Fibroblast of pulmonary artery (primary cell): Measurements from ENCODE around the gene ZDHHC22.

ENCODE experiments used
- DNase-seq: peaks from one replicate; pipeline ENCODE4 v3.0.0-alpha.2; 2010; ENCODE audit warnings: low read depth
- H3K4me3 ChIP-seq: replicated peaks from 2 replicates; pipeline ENCODE4 v1.5.1; 2011; ENCODE audit warnings: low read depth, mild to moderate bottlenecking, control low read depth, low read length, moderate library complexity
- TF ChIP-seq, protein P1 (sequence below): IDR thresholded peaks from 2 replicates; pipeline ENCODE4 v1.5.1; 2011; ENCODE audit warnings: mild to moderate bottlenecking, control low read depth, low read length, inconsistent platforms; ENCODE audit errors: missing control alignments

Gene ZDHHC22

DNA sequence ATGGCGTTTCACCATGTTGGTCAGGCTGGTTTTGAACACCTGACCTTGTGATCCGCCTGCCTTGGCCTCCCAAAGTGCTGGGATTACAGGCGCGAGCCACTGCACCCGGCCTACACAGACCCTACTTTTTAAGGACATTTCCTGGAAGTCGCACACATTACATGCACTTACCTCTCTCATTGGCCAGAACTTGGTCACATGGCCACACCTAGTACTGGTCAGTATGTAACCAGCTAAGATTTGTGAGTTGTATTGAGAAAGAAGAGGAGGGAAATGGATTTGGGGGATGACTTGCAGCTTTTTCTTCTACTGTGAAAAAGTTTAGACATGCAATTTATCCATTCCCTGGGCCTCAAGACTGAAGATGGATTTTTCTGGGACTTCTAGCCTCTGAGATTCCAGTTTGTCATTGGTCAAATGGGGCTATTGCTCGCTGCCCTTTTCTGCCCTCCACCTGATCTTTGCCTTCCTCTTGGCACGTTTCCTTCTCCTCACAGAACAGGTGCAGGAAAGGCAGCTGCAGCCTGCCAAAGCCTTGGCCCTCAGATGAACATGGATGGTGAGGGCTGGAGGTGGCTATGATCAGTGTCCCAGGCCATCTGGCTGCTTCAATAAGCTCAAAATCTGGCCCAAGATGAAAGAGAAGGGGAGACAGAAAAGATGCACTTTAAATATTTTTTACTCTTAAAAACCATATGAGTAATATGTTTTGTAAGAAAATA lies 7.1 kb upstream of the ZDHHC22 start:
- peak; percentile 6 for DNase-seq
- no peak overlapping the region for H3K4me3 ChIP-seq
- TF ChIP-seq, protein P1, sequence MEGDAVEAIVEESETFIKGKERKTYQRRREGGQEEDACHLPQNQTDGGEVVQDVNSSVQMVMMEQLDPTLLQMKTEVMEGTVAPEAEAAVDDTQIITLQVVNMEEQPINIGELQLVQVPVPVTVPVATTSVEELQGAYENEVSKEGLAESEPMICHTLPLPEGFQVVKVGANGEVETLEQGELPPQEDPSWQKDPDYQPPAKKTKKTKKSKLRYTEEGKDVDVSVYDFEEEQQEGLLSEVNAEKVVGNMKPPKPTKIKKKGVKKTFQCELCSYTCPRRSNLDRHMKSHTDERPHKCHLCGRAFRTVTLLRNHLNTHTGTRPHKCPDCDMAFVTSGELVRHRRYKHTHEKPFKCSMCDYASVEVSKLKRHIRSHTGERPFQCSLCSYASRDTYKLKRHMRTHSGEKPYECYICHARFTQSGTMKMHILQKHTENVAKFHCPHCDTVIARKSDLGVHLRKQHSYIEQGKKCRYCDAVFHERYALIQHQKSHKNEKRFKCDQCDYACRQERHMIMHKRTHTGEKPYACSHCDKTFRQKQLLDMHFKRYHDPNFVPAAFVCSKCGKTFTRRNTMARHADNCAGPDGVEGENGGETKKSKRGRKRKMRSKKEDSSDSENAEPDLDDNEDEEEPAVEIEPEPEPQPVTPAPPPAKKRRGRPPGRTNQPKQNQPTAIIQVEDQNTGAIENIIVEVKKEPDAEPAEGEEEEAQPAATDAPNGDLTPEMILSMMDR: no peak

- no peak for DNase-seq
- no peak overlapping the region for H3K4me3 ChIP-seq
- TF ChIP-seq, protein P1: no peak
Observed at GRCh38 chr14:77145975-77146740, 4.6 kb upstream of the ZDHHC22 start.

DNA sequence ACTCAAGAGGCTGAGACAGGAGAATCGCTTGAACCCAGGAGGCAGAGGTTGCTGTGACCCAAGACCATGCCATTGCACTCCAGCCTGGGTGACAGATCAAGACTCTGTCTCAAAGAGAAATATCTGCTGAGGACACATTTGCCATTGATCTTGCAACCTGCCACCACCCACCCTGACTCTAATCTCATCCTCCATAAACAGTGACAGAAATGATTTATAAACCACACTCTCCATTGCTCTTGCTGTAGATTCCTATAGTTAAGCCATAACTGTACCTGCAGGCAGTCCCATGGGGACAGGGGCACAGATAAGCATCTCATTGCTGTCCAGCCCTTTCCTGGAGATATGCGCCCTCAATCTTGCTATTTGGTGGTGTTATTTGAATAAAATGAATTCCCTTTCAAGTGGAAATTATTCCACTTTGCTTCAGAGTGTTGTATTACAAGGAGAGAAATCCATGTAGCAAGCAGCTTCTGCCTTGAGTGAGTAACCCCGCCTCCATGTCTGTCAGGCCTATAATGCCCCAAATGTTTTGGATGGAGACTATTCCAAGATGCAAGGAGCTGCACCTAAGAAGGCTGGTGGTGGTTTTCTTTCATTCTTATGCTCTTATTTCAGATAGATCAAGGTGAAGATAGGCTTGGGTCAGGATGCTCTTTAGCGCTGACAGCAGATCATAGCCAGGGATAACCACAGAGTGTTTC lies 3.0 kb upstream of the ZDHHC22 start:
- no peak overlapping the region for H3K4me3 ChIP-seq
- TF ChIP-seq, protein P1: no peak
- no peak for DNase-seq

GRCh38 chr14:77143071-77143470 lies 1.5 kb upstream of the ZDHHC22 start:
- H3K4me3 ChIP-seq: no peak overlapping the region
- TF ChIP-seq, protein P1: no peak
- no peak for DNase-seq

DNA sequence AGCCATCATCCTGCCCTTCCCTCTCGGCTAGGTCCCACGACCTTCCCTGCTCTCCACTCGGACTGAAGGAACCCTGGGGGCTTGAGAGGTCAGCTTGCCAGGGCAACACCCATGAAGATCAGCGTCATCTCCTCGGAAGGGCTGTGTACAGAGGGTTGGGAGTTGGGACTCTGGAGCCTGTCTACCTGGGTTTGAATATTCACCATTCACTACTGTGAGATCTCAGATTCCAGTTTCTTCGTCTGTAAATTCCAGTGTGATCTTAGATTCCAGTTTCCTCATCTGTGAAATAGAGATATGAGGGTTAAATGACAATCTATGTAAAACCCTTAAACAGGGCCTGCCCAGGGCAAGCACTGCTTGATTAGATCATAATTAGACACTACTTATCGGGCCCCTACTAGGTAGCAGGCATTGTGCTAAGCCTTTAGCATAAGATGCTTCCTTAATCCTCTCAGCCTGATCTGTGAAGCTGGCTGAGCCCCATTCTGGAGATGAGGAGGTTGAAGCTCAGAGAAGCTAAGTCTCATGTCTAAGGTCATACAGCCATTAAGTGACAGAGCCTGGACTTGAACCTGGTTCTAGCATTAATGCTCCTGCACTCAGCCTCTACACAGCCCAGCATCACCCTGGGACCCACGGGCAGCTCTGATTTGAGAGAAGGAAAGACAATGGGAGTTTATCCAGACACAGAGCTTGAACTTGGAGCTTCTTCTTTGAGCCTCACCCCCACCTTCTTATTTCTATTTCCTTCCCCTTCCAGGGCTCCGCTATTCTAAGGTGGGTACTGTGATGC lies 612 bp upstream of the ZDHHC22 start:
- DNase-seq: no peak
- TF ChIP-seq, protein P1: no peak
- H3K4me3 ChIP-seq: no peak overlapping the region

GRCh38 chr14:77140359-77141213 lies 1.0 kb downstream of the ZDHHC22 start:
- TF ChIP-seq, protein P1: no peak
- DNase-seq: no peak
- H3K4me3 ChIP-seq: no peak overlapping the region
